ENCODE measurements around the gene OR5B21.

OR5B21 gene

GRCh38 chr11:58490827-58491226, 17.1 kb downstream of the OR5B21 start:
- no peak for FAIRE-seq

- FAIRE-seq: no peak
Observed at GRCh38 chr11:58487170-58487569, 20.7 kb downstream of the OR5B21 start.

- FAIRE-seq: no peak
Observed at GRCh38 chr11:58485961-58486360, 21.9 kb downstream of the OR5B21 start.

- FAIRE-seq: no peak
Observed at GRCh38 chr11:58471892-58472291, 36.0 kb downstream of the OR5B21 start.

GRCh38 chr11:58466293-58466692, 41.6 kb downstream of the OR5B21 start:
- FAIRE-seq: no peak

- no peak for FAIRE-seq
Observed at GRCh38 chr11:58465690-58466089, 42.2 kb downstream of the OR5B21 start.
